AML-193 (cell line): ENCODE measurements around the gene ROBO4.

Experiments used
- DNase-seq, 2 experiments: peaks; one replicate each; lab custom pipeline; 2025; lab: John Stamatoyannopoulos, UW

Gene ROBO4

DNA sequence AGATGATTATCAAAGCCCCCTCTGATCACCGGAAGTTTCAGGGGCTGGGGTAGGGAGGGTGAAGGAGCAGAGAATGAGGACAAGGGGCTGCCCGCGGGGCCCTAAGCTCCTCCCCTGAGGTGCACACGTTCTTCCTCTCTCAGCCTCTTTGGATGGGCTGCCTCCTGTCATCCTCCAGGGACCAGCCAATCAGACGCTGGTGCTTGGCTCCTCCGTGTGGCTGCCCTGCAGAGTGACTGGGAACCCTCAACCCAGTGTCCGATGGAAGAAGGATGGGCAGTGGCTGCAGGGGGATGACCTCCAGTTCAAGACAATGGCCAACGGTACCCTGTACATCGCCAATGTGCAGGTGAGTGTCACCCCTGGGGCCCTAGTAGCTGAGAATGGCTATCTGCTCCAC lies 24.9 kb downstream of the ROBO4 start:
- DNase-seq: no peak

DNA sequence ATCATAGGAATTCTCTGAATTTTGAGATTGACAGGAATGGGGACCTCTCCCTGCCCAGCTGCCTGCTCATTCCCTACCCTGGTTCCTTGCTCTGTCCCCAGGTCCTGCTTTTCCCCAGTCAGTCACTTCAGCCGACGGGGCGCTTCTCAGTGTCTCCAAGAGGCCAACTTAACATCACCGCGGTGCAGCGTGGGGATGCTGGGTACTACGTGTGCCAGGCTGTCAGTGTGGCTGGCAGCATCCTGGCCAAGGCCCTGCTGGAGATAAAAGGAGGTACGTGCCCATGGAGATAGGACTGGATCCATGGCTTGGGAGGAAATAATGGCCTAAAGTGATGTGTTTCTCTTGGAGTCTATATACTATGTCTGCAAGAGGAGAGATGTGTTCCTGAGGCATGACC lies 25.4 kb downstream of the ROBO4 start:
- no peak for DNase-seq

DNA sequence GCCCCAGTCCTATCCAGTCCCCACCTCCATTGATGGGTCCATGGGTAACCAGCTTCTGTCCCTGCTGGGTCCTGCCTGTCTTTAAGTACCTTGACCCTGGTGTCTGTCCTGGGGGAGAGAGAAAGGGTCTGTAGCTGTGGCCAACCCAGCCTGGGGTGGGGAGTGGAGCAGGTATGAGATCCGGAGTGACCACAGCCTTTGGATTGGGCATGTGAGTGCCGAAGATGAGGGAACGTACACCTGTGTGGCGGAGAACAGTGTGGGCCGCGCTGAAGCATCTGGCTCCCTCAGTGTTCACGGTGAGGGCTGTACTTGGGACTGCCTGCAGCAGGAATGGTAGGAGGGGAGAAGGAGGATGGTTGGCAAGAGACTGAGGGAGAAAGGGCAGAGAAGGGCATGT lies 27.2 kb downstream of the ROBO4 start:
- DNase-seq: no peak

GRCh38 chr11:124869856-124870387 lies 27.7 kb downstream of the ROBO4 start:
- no peak for DNase-seq

GRCh38 chr11:124869331-124869730 lies 28.3 kb downstream of the ROBO4 start:
- DNase-seq: no peak

DNA sequence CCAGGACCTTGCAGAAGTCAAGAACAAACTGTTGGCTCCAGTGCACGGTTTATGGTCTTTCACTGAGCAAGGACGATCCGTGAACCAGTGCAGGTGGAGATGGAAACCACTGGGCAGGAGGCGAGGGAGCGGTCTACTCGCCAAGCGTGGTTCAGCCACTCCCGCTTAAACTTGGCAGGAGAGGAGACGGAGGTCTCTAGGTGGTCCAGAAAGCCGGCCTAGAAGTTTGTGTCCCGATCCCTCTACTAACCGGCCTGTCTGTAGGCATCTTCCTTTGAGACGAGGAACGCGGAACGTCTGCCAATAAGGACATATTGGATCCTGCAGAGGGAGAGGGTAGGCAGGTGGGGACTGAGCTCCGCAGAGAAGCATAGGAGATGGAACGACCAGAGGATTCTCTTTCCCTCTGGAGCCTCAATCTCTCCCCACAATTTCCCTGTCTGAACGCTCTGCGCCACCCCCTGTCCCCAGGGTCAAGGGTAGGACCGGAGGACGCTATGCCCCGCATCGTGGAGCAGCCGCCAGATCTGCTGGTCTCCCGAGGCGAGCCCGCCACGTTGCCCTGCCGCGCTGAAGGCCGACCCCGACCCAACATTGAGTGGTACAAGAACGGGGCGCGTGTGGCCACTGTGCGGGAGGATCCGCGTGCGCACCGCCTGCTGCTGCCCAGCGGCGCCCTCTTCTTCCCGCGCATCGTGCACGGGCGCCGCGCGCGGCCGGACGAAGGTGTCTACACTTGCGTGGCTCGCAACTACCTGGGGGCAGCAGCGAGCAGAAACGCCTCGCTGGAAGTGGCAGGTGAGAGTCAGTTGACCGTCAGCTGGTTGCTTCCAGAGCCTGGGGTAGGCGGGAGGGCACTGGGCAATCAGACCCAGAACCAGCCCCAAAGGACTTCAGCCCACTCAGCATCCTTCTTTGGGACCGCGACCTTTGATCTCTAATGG lies 29.1 kb downstream of the ROBO4 start:
- DNase-seq: no peak

DNA sequence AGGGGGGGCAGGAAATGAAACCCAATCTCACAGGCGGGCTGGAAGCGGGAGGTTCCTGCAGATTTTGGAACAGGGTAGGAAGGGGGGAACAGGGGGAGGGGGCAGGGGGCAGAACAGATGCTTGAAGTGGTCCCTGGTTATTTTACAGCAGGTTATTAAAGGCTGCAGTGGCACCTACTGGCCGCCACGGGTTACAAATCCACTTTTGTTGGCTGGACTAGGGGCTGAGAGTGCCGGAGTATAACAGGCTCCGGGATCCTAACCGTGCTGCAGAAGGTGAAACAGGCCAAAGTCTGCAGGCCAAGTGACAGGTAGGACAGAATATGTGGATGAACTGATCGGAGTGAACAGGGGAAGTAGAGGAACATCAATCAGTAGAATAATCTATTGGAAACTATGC lies 30.0 kb downstream of the ROBO4 start:
- peak; percentile 4 to 8 for DNase-seq

DNA sequence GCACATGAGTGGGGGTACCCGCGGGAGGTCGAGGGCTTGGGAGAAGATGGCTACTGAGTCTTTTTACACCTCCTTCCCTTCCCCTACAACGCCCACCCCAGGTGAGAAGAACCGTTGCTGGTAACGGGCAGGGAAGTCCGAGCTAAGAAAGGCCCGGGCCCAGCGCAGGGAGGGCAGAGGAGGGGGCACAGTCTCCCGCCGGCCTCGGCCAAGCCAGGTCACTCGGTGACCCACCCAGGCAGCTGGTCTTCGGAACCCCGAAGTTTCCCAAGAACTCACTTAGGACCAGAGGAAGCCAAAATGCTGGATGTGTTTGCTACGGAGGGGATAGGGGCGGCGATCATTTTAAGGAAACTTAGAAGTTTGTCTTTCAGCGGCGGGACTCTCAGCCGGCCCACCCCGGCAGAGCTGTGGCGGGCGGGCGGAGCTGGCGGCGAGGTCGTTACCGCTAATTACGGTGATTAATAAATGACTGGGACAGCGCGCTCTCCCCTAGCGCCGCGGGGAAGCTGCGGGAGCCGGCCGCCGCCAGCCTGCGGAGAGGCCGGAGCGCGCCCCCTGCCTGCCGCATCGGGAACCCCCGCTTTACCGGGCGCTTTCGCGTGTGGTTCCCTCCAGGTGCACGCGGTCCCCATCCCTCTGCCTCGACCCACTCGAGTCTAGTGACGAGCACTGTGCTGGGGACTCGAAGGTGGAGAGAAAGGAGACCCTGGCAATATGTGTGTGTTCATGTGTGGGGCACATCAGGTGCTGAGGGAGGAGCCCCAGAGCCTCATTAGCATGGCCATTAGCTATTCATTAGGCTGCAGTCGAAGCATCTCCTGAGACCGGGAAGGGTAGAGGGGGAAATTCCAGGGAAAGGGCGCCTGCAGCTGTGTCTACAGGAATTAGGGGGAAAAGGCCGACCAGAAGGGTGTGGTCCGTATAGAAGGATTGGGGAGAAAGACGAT lies 31.5 kb downstream of the ROBO4 start:
- no peak for DNase-seq

- no peak for DNase-seq
Measured at GRCh38 chr11:124865181-124865901, 32.3 kb downstream of the ROBO4 start, which contains the start of gene ROBO3. Gene ROBO3 (plus strand): TSS chr11:124865432. CDS start chr11:124865578, 146 bp downstream.

- DNase-seq: no peak
Measured at GRCh38 chr11:124864892-124865180, 32.8 kb downstream of the ROBO4 start.

- DNase-seq: no peak
Measured at GRCh38 chr11:124864176-124864891, 33.3 kb downstream of the ROBO4 start.

- DNase-seq: no peak
Measured at GRCh38 chr11:124863826-124864165, 33.9 kb downstream of the ROBO4 start.

DNA sequence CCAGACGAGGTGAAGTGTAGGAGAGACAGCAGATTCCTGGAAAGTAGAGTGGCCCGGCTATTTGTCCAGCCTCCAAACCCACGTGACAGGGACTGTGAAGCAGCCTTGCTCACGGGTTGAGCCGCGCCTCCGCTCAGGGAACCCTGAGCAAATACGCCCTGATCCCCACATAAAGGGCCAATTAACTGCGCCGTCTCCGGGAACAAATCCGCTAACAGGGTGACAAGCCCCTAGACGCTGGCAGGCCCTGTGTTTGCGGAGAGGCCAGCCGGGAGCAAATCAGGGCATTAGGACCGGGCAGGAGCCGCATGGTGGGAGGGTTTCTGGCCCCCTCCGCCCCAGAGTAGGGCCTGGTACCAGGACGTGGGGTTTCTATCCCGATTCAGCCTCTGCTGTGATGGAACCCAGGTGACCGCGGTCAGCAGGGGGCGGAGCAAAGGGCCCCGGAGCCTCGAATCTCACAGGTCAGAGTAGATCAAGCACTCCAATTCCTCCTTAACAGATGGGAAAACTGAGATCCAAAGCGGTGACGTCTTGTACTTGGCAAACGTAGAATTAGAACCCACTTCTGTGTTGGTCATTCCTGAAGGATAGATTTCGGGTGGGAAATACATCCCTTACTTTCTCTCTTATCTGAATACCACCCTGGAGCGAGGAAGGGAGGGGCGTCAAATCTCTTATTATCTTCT lies 34.4 kb downstream of the ROBO4 start:
- DNase-seq: no peak

GRCh38 chr11:124861670-124862069 lies 36.0 kb downstream of the ROBO4 start:
- DNase-seq: no peak

- no peak for DNase-seq
Measured at GRCh38 chr11:124859171-124859570, 38.5 kb downstream of the ROBO4 start.

DNA sequence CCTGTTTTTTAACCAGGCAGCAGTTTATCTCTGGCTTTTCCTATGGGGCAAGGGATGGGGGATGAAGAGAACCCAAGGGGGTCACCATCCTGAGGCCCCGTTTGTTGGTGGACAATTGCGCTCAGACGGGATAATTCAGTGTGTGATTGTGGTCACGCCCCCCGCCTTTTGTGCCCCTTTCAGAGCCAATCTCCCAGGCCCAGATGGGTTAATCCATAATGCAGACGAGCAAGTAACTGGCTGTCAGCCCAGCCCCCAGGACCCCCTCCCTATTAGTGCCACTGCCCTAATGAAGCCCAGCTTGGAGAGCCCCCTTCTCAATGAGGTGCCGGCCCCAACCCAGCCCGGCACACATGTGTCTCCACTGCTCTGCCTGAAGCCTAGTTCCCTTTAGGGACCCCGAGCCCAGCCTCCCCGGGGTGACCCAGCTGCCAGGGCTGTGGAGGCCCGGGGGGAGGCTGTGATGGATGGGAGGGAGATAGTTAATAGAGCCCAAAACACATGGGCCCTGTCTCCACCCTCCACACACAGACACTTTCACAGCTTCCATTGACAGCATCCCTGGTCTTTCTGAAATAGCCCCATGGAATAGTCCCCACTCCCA lies 51.5 kb downstream of the ROBO4 start:
- DNase-seq: no peak

- no peak for DNase-seq
Measured at GRCh38 chr11:124844664-124845079, 53.0 kb downstream of the ROBO4 start.

DNA sequence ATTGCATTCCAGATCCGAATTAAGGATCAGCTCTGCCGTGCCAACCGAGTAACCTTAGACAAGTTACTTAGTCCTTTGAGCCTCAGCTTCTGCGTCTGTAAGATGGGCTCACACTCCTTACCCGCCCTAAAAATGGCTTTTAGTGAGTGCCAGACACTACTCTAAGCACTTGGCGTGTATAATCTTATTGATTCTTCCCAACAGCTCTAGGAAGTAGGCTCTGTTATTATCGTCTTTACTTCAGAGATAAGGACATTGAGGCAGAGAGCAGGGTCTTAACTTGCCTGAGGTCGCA lies 54.1 kb downstream of the ROBO4 start:
- DNase-seq: no peak

- DNase-seq: no peak
Measured at GRCh38 chr11:124842305-124842704, 55.4 kb downstream of the ROBO4 start.

DNA sequence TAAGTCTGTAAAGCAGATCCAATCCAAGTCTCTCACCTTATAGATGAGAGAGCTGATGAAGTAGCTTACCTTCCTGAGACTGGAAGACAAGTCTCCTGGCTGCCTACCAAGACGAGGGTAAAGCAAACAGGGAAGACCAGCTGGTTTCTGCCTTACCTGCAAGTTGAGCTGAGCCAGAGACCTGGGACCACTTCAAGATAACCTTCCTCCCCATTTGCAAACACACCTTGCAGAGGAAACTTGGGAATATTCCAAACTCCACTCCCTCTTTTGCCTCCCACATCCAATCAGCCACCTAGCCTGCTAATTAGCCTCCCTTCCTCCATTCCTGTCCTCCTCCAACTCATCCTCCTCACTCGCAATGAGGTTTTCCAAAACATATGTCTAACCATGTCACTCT lies 55.8 kb downstream of the ROBO4 start:
- no peak for DNase-seq

DNA sequence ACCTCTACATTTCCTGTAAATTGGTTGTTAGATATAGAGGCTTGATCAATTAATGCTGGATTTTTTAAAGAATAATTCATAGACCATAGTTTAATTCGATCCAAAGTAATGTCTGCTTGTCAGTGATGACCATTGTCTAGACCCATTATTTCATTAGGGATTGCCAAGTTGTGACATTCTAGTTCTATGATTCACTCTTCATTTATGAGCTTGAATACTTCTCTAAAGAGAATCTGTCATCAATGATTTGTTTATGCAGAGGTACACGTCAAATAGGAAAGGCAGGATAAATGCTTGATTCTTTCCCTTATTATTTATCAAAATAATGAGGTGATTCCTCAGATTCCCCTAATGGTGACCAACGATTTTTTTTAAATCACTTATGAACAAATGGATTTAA lies 56.5 kb downstream of the ROBO4 start:
- DNase-seq: no peak
